LNCaP clone FGC (cell line): ENCODE results near the gene ARFGAP1.

Source experiments
- DNase-seq: peaks from one replicate; pipeline ENCODE4 v3.0.0-alpha.2; 2011; ENCODE audit warnings: low read depth
- H3K4me3 ChIP-seq: 2 replicates; pipeline ENCODE4 v1.5.1; 2011; ENCODE audit warnings: mild to moderate bottlenecking, low read depth, low read length, control low read depth
- CTCF ChIP-seq: IDR thresholded peaks from 2 replicates; pipeline ENCODE4 v1.5.1; 2012; ENCODE audit warnings: mild to moderate bottlenecking; ENCODE audit not compliant: control insufficient read depth, insufficient read depth; ENCODE audit errors: extremely low read depth

The ARFGAP1 gene

GRCh38 chr20:63270606-63271325, 1.8 kb upstream of the ARFGAP1 start:
- no peak for TF ChIP-seq CTCF
- DNase-seq: no peak
- no peak overlapping the region for H3K4me3 ChIP-seq

GRCh38 chr20:63273059-63273579, 506 bp downstream of the ARFGAP1 start:
- no peak for DNase-seq
- peak overlapping the region; percentile 93 for H3K4me3 ChIP-seq
- no peak for TF ChIP-seq CTCF

- H3K4me3 ChIP-seq: peak overlapping the region; percentile 93
- DNase-seq: no peak
- TF ChIP-seq CTCF: no peak
Measured at GRCh38 chr20:63273635-63274380, 1.2 kb downstream of the ARFGAP1 start.

GRCh38 chr20:63274381-63275228, 2.0 kb downstream of the ARFGAP1 start:
- H3K4me3 ChIP-seq: peak overlapping the region; percentile 93; the same call in 1 of the 2 replicates
- no peak for DNase-seq
- TF ChIP-seq CTCF: no peak

- no peak overlapping the region for H3K4me3 ChIP-seq
- no peak for TF ChIP-seq CTCF
Measured at GRCh38 chr20:63275825-63276224, 3.2 kb downstream of the ARFGAP1 start.

GRCh38 chr20:63276956-63277355, 4.3 kb downstream of the ARFGAP1 start:
- no peak for TF ChIP-seq CTCF
- DNase-seq: no peak
- no peak overlapping the region for H3K4me3 ChIP-seq

More at GRCh38 chr20:63275825-63276224, 3.2 kb downstream of the ARFGAP1 start:
- no peak for DNase-seq
